SK-N-SH treated with all-trans-retinoic acid at 6 μM for 48 hours (cell line): ENCODE measurements around the gene ORC1.

Experiments used
- ATAC-seq: fragments of 200-7000 bp; cut with Tn5 transposase; 3 replicates; pipeline ENCODE4 v1.9.1; 2020; ENCODE audit warnings: mild to moderate bottlenecking, moderate library complexity
- ARNTL ChIP-seq: fragments of 450-650 bp; formaldehyde crosslinking; IDR thresholded peaks from 2 replicates; pipeline ENCODE4 v1.5.0; 2020; ENCODE audit warnings: low read depth, mild to moderate bottlenecking, moderate library complexity, borderline replicate concordance
- BACH2 ChIP-seq: fragments of 250-450 bp; sonication (Bioruptor Pico); IDR thresholded peaks from 2 replicates; pipeline ENCODE4 v1.9.0; 2021; ENCODE audit warnings: mild to moderate bottlenecking, borderline replicate concordance
- CREB5 ChIP-seq: fragments of 250-450 bp; sonication (Bioruptor Pico); IDR thresholded peaks from 2 replicates; pipeline ENCODE4 v1.5.1; 2020; ENCODE audit warnings: low read depth, mild to moderate bottlenecking, moderate library complexity
- CSDC2 ChIP-seq: fragments of 250-450 bp; sonication (Bioruptor Pico); IDR thresholded peaks from 2 replicates; pipeline ENCODE4 v1.5.0; 2020; ENCODE audit warnings: mild to moderate bottlenecking, moderate library complexity
- CSRNP3 ChIP-seq: fragments of 250-450 bp; sonication (Bioruptor Pico); IDR thresholded peaks from 2 replicates; pipeline ENCODE4 v1.5.1; 2021; ENCODE audit warnings: mild to moderate bottlenecking, moderate library complexity
- ESRRG ChIP-seq: fragments of 250-450 bp; sonication (Bioruptor Pico); IDR thresholded peaks from 2 replicates; pipeline ENCODE4 v1.6.1; 2021; ENCODE audit warnings: mild to moderate bottlenecking
- GLIS3 ChIP-seq: fragments of 250-450 bp; sonication (Bioruptor Pico); IDR thresholded peaks from 2 replicates; pipeline ENCODE4 v1.5.0; 2020; ENCODE audit warnings: mild to moderate bottlenecking, moderate library complexity
- ISL1 ChIP-seq: fragments of 250-450 bp; sonication (Bioruptor Pico); IDR thresholded peaks from 2 replicates; pipeline ENCODE4 v2.1.2; 2022; ENCODE audit warnings: mild to moderate bottlenecking, moderate library complexity
- OSR1 ChIP-seq: fragments of 250-450 bp; sonication (Bioruptor Pico); IDR thresholded peaks from 2 replicates; pipeline ENCODE4 v1.8.0; 2022; ENCODE audit warnings: moderate library complexity, mild to moderate bottlenecking, inconsistent platforms
- PATZ1 ChIP-seq: fragments of 250-450 bp; sonication (Bioruptor Pico); IDR thresholded peaks from 2 replicates; pipeline ENCODE4 v1.8.0; 2020; ENCODE audit warnings: mild to moderate bottlenecking, moderate library complexity, borderline replicate concordance
- POU6F1 ChIP-seq: fragments of 250-450 bp; sonication (Bioruptor Pico); IDR thresholded peaks from 2 replicates; pipeline ENCODE4 v1.8.0; 2021; ENCODE audit warnings: low read depth, mild to moderate bottlenecking, moderate library complexity, borderline replicate concordance
- PPARA ChIP-seq: fragments of 250-450 bp; sonication (Bioruptor Pico); IDR thresholded peaks from 2 replicates; pipeline ENCODE4 v1.5.0; 2020; ENCODE audit warnings: mild to moderate bottlenecking, borderline replicate concordance
- RARB ChIP-seq: fragments of 250-450 bp; sonication (Bioruptor Pico); IDR thresholded peaks from 2 replicates; pipeline ENCODE4 v1.8.0; 2021; ENCODE audit warnings: mild to moderate bottlenecking, moderate library complexity
- SNAI2 ChIP-seq: fragments of 250-450 bp; sonication (Bioruptor Pico); IDR thresholded peaks from 2 replicates; pipeline ENCODE4 v1.5.0; 2020; ENCODE audit warnings: mild to moderate bottlenecking, moderate library complexity
- TCF4 ChIP-seq: fragments of 250-450 bp; sonication (Bioruptor Pico); IDR thresholded peaks from 2 replicates; pipeline ENCODE4 v1.8.0; 2021; ENCODE audit warnings: mild to moderate bottlenecking, moderate library complexity, borderline replicate concordance
- TOX ChIP-seq: fragments of 250-450 bp; sonication (Bioruptor Pico); IDR thresholded peaks from 2 replicates; pipeline ENCODE4 v1.8.0; 2021; ENCODE audit warnings: mild to moderate bottlenecking, moderate library complexity, borderline replicate concordance
- TSHZ2 ChIP-seq: fragments of 250-450 bp; sonication (Bioruptor Pico); IDR thresholded peaks from 2 replicates; pipeline ENCODE4 v1.5.0; 2020; ENCODE audit warnings: mild to moderate bottlenecking, moderate library complexity
- ZC3H10 ChIP-seq: fragments of 250-450 bp; sonication (Bioruptor Pico); IDR thresholded peaks from 2 replicates; pipeline ENCODE4 v1.5.1; 2021; ENCODE audit warnings: mild to moderate bottlenecking, moderate library complexity
- ZFP3 ChIP-seq: fragments of 250-450 bp; sonication (Bioruptor Pico); IDR thresholded peaks from 2 replicates; pipeline ENCODE4 v1.5.0; 2020; ENCODE audit warnings: mild to moderate bottlenecking, moderate library complexity
- ZFP30 ChIP-seq: fragments of 450-650 bp; formaldehyde crosslinking; IDR thresholded peaks from 2 replicates; pipeline ENCODE4 v1.5.0; 2022; ENCODE audit warnings: mild to moderate bottlenecking, moderate library complexity
- ZNF565 ChIP-seq: fragments of 450-650 bp; formaldehyde crosslinking; conservative IDR thresholded peaks from 2 replicates; pipeline ENCODE4 v1.5.0; 2020; ENCODE audit warnings: low read depth, mild to moderate bottlenecking, moderate library complexity
- ZNF70 ChIP-seq: fragments of 450-650 bp; formaldehyde crosslinking; IDR thresholded peaks from 2 replicates; pipeline ENCODE4 v1.5.0; 2020; ENCODE audit warnings: mild to moderate bottlenecking, moderate library complexity
- ZNF8 ChIP-seq: fragments of 450-650 bp; formaldehyde crosslinking; IDR thresholded peaks from 2 replicates; pipeline ENCODE4 v1.5.0; 2020; ENCODE audit warnings: mild to moderate bottlenecking, moderate library complexity

The ORC1 gene

GRCh38 chr1:52403566-52404115 is 582 bp downstream of the ORC1 start (continued):
- TF ChIP-seq ESRRG (CRISPR knock-in tag) (no peak), ZNF8 (CRISPR knock-in tag) (no peak)

GRCh38 chr1:52402860-52403240 is 1.4 kb downstream of the ORC1 start:
- no peak for ATAC-seq
- TF ChIP-seq RARB (CRISPR knock-in tag): no peak
- TF ChIP-seq TOX (CRISPR knock-in tag): no peak
- no peak for TF ChIP-seq ZFP30
- TF ChIP-seq POU6F1 (CRISPR knock-in tag): no peak
- no peak for TF ChIP-seq PATZ1 (CRISPR knock-in tag)
- TF ChIP-seq GLIS3 (CRISPR knock-in tag): no peak
- no peak for TF ChIP-seq ARNTL (CRISPR knock-in tag)
- TF ChIP-seq BACH2: no peak
- no peak for TF ChIP-seq CSRNP3
- TF ChIP-seq SNAI2 (CRISPR knock-in tag): no peak
- no peak for TF ChIP-seq ZNF70
- TF ChIP-seq TCF4: no peak

GRCh38 chr1:52400131-52400530 is 4.1 kb downstream of the ORC1 start:
- TF ChIP-seq ESRRG (CRISPR knock-in tag): no peak
- TF ChIP-seq ZNF565 (CRISPR knock-in tag): no peak
- no peak for TF ChIP-seq GLIS3 (CRISPR knock-in tag)
- no peak for TF ChIP-seq TSHZ2 (CRISPR knock-in tag)
- no peak for TF ChIP-seq CSRNP3
- no peak for TF ChIP-seq ISL1 (CRISPR knock-in tag)
- TF ChIP-seq ZFP30: no peak
- TF ChIP-seq ZC3H10 (CRISPR knock-in tag): no peak
- TF ChIP-seq BACH2: no peak
- no peak for TF ChIP-seq PPARA
- TF ChIP-seq ARNTL (CRISPR knock-in tag): no peak
- ATAC-seq: no peak

- no peak for ATAC-seq
- no peak for TF ChIP-seq ZNF8 (CRISPR knock-in tag)
- TF ChIP-seq GLIS3 (CRISPR knock-in tag): no peak
- TF ChIP-seq ZFP3 (CRISPR knock-in tag): no peak
- TF ChIP-seq TCF4: no peak
- TF ChIP-seq ESRRG (CRISPR knock-in tag): no peak
- TF ChIP-seq OSR1 (CRISPR knock-in tag): no peak
- no peak for TF ChIP-seq ISL1 (CRISPR knock-in tag)
- TF ChIP-seq ZNF565 (CRISPR knock-in tag): no peak
- no peak for TF ChIP-seq ZNF70
- no peak for TF ChIP-seq ZFP30
- TF ChIP-seq CREB5: no peak
- TF ChIP-seq SNAI2 (CRISPR knock-in tag): no peak
- no peak for TF ChIP-seq CSDC2 (CRISPR knock-in tag)
- no peak for TF ChIP-seq POU6F1 (CRISPR knock-in tag)
Observed at GRCh38 chr1:52399629-52400028, 4.6 kb downstream of the ORC1 start.
